SK-N-SH (cell line): ENCODE measurements around the gene DPF3. TPM values are rescaled to one million over a fixed set of nuclear protein-coding genes. Genes with fewer than 3 reads are reported as not detected.

Experiments
- CTCF ChIA-PET: fragments of 300-600, 350-600 bp; formaldehyde crosslinking; extraction: SDS; loops from one replicate; lab custom pipeline; 2021; lab: Yijun Ruan, JAX
- POLR2A ChIA-PET: fragments of 350-600 bp; sonication (Branson Sonifier 250); formaldehyde crosslinking; extraction: SDS; loops from one replicate; lab custom pipeline; 2020; ENCODE audit warnings: antibody characterized with exemption, inconsistent platforms; lab: Yijun Ruan, JAX
- DNase-seq: peaks from one replicate; pipeline ENCODE4 v3.0.0; 2012
- H2AFZ ChIP-seq: fragments of 200-600 bp; sonication (generic); 2 replicates; pipeline ENCODE4 v1.8.1; 2016; ENCODE audit warnings: antibody characterized with exemption, mild to moderate bottlenecking, low read depth
- H3F3A ChIP-seq: fragments of 200-600 bp; sonication (generic); replicated peaks from 2 replicates; pipeline ENCODE3; 2016; ENCODE audit warnings: antibody characterized with exemption, mild to moderate bottlenecking; ENCODE audit not compliant: insufficient read depth
- H3K27ac ChIP-seq, 2 experiments: fragments of 200-500 bp in 1 of 2; fragments of 200-600 bp in 1 of 2; sonication (Bioruptor generic) in 1 of 2; sonication (generic), shearing (Covaris generic) in 1 of 2; 2 replicates each; pipeline versions ENCODE4 v1.5.1 to v1.6.1; 2014 to 2016; ENCODE audit warnings: low read depth in 2 of 2, inconsistent platforms in 1 of 2, low read length in 1 of 2, mild to moderate bottlenecking in 1 of 2, mixed read lengths in 1 of 2
- H3K27me3 ChIP-seq: fragments of 200-600 bp; sonication (generic), shearing (Covaris generic); 2 replicates; pipeline ENCODE4 v1.6.1; 2016; ENCODE audit warnings: mixed run types; ENCODE audit not compliant: insufficient read depth
- H3K36me3 ChIP-seq, 2 experiments: fragments of 200-500 bp in 1 of 2; fragments of 200-600 bp in 1 of 2; sonication (Bioruptor generic) in 1 of 2; sonication (generic) in 1 of 2; replicated peaks in 1 of 2; 2 replicates each; pipeline versions ENCODE3 to v1.5.1; 2014 to 2016; ENCODE audit warnings: low read length in 1 of 2, mild to moderate bottlenecking in 1 of 2; ENCODE audit not compliant: insufficient read depth in 2 of 2, control insufficient read depth in 1 of 2
- H3K4me1 ChIP-seq, 2 experiments: fragments of 200-500 bp in 1 of 2; fragments of 200-600 bp in 1 of 2; sonication (Bioruptor generic) in 1 of 2; sonication (generic), shearing (Covaris generic) in 1 of 2; 2 replicates each; pipeline versions ENCODE4 v1.5.1 to v1.6.1; 2014 to 2016; ENCODE audit warnings: low read depth in 1 of 2, low read length in 1 of 2, mixed run types in 1 of 2; ENCODE audit not compliant: insufficient read depth in 2 of 2, control insufficient read depth in 1 of 2
- H3K4me2 ChIP-seq: fragments of 200-600 bp; sonication (generic), shearing (Covaris generic); 2 replicates; pipeline ENCODE4 v1.6.1; 2017; ENCODE audit warnings: mixed run types
- H3K4me3 ChIP-seq, 2 experiments: fragments of 200-500 bp in 1 of 2; fragments of 200-600 bp in 1 of 2; sonication (Bioruptor generic) in 1 of 2; sonication (generic), shearing (Covaris generic) in 1 of 2; 2 replicates each; pipeline versions ENCODE4 v1.5.1 to v1.8.1; 2014 to 2016; ENCODE audit warnings: low read depth in 2 of 2, inconsistent platforms in 1 of 2, low read length in 1 of 2, mild to moderate bottlenecking in 1 of 2, mixed read lengths in 1 of 2, moderate library complexity in 1 of 2
- H3K79me2 ChIP-seq: fragments of 200-600 bp; sonication (generic); 2 replicates; pipeline ENCODE4 v1.8.1; 2017; ENCODE audit warnings: mild to moderate bottlenecking; ENCODE audit not compliant: insufficient read depth
- H3K9ac ChIP-seq: fragments of 200-600 bp; sonication (generic); 2 replicates; pipeline ENCODE4 v1.6.1; 2017; ENCODE audit warnings: mixed run types
- H3K9me2 ChIP-seq: fragments of 200-600 bp; sonication (generic); 2 replicates; pipeline ENCODE4 v1.6.1; 2017; ENCODE audit warnings: mixed run types
- H3K9me3 ChIP-seq: fragments of 200-600 bp; sonication (generic); 2 replicates; pipeline ENCODE4 v1.6.1; 2017; ENCODE audit warnings: mixed run types, mild to moderate bottlenecking, moderate library complexity
- H4K20me1 ChIP-seq: fragments of 200-600 bp; sonication (generic); 2 replicates; pipeline ENCODE4 v1.6.1; 2017; ENCODE audit warnings: mild to moderate bottlenecking, mixed run types; ENCODE audit not compliant: insufficient read depth
- GABPA ChIP-seq: IDR thresholded peaks from 2 replicates; pipeline ENCODE4 v1.4.0; 2012; ENCODE audit warnings: low read depth, mild to moderate bottlenecking
- GATA2 ChIP-seq: sonication (generic); formaldehyde crosslinking; IDR thresholded peaks from 2 replicates; pipeline ENCODE4 v1.5.0; 2020; ENCODE audit warnings: mild to moderate bottlenecking, missing genetic modification reagents
- MEF2A ChIP-seq: IDR thresholded peaks from 2 replicates; pipeline ENCODE4 v1.4.0; 2012; ENCODE audit warnings: low read depth, borderline replicate concordance
- NFIC ChIP-seq: IDR thresholded peaks from 2 replicates; pipeline ENCODE4 v1.4.0; 2012; ENCODE audit warnings: borderline replicate concordance
- RXRA ChIP-seq: IDR thresholded peaks from 2 replicates; pipeline ENCODE4 v1.4.0; 2012; ENCODE audit warnings: low read depth, mild to moderate bottlenecking, borderline replicate concordance
- SIN3A ChIP-seq: IDR thresholded peaks from 2 replicates; pipeline ENCODE4 v1.6.1; 2012; ENCODE audit warnings: low read depth, mild to moderate bottlenecking, low read length, moderate library complexity, borderline replicate concordance
- TEAD4 ChIP-seq: IDR thresholded peaks from 2 replicates; pipeline ENCODE4 v1.4.0; 2012; ENCODE audit warnings: mild to moderate bottlenecking, borderline replicate concordance; ENCODE audit not compliant: insufficient read depth
- USF1 ChIP-seq: IDR thresholded peaks from 2 replicates; pipeline ENCODE4 v1.4.0; 2012; ENCODE audit warnings: low read depth, borderline replicate concordance
- WGBS: methylation state at CpG from one replicate; pipeline ENCODE4 v1.1.6; 2017; ENCODE audit warnings: low lambda C conversion rate; 5-methylcytosine and 5-hydroxymethylcytosine counted together
- polyA plus RNA-seq, 3 experiments: library from polyadenylated mRNA; depleted of rRNA; stranded (reverse); fragments of >200 nt; gene quantifications; 2 replicates each; pipeline ENCODE4 v1.2.3, GENCODE V29; 2012
- TF ChIP-seq, protein P1 (sequence below): IDR thresholded peaks from 2 replicates; pipeline ENCODE4 v1.4.0; 2012; ENCODE audit warnings: low read depth
- TF ChIP-seq, protein P2 (sequence below): IDR thresholded peaks from 2 replicates; pipeline ENCODE4 v1.6.1; 2012; ENCODE audit warnings: mild to moderate bottlenecking, low read depth, low read length, moderate library complexity

Gene DPF3
- polyA plus RNA-seq, 1 of the 3 experiments (the other 2 are of a cell fraction) = 2.8 TPM

DNA sequence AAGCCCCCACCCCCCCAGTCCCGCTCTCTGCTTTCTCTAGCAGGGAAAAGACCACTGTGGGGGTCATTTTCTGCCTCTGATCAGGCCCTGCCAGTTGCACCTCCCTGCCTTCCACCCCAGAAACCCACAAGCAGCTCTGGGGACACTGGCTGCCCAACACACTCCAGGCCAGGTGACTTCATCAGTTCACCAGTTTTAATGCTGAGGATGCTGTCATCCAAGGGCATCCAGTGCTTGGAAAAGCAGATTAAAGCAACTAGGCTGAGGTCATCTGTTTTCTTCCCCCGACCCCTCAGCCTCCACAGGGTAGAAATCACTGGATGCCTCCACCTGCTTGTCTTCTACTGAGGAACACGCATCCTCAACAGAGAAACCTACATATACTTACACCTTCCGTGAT lies 282.4 kb downstream of the DPF3 start:
- Histone ChIP-seq H3K4me3 (no peak overlapping the region; a peak in 1 of 4 replicates), H3K79me2 (no peaks in the 10 kb centered on the region), H3K9me3 (no peaks in the 10 kb centered on the region), H3K4me1 (peaks cover 16 to 26% of the 10 kb centered on the region in 2 experiments; a peak in 3 of 4 replicates), H3K27me3 (no peaks in the 10 kb centered on the region), H3F3A (no peaks in the 10 kb centered on the region), H3K9me2 (no peaks in the 10 kb centered on the region), H3K9ac (no peak overlapping the region), H2AFZ (no peak overlapping the region), H3K36me3 (no peaks in the 10 kb centered on the region), H3K4me2 (no peak overlapping the region), H4K20me1 (no peaks in the 10 kb centered on the region), H3K27ac (no peak overlapping the region)
- no peak for DNase-seq
- 86% methylated on average over 4 of the region's 4 CpGs for WGBS
- TF ChIP-seq GABPA (no peak), GATA2 (CRISPR knock-in tag) (no peak), RXRA (no peak), SIN3A (no peak)
- TF ChIP-seq, protein P1, sequence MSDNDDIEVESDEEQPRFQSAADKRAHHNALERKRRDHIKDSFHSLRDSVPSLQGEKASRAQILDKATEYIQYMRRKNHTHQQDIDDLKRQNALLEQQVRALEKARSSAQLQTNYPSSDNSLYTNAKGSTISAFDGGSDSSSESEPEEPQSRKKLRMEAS = no peak
- ChIA-PET POLR2A (no interaction called here), CTCF (interaction anchor here (1.6 kb wide), 1 partner anchor 293 kb away, joined by 3 read pairs; no protein-coding TSS in a partner anchor)

DNA sequence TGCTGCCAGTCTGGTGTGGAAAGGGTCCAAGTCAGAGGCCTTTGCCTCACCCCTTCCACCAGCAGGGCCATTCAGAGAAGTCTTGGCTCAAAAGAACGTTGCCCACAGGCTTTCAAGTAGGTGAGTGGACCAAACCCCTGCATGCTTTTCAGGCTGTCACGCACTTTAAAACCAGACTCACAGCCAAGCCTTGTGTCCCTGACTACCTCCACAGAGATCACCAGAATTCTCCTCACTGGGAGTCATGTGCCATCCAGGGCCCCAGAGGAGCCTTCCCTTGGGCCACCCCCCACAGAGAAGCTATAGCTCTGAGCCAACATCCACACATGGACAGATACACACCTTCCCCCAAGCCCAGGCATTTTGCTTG lies 283.1 kb downstream of the DPF3 start:
- Histone ChIP-seq H3K4me1 (peaks cover 16 to 24% of the 10 kb centered on the region in 2 experiments; a peak in 3 of 4 replicates), H2AFZ (no peak overlapping the region), H3F3A (no peaks in the 10 kb centered on the region), H3K27me3 (no peaks in the 10 kb centered on the region), H4K20me1 (no peaks in the 10 kb centered on the region), H3K27ac (no peak overlapping the region), H3K4me3 (no peak overlapping the region), H3K9ac (no peak overlapping the region), H3K4me2 (no peak overlapping the region), H3K36me3 (no peaks in the 10 kb centered on the region), H3K9me3 (no peaks in the 10 kb centered on the region), H3K79me2 (no peaks in the 10 kb centered on the region), H3K9me2 (no peaks in the 10 kb centered on the region)
- CTCF ChIA-PET = interaction anchor here (1.6 kb wide), 1 partner anchor 294 kb away, joined by 3 read pairs; no protein-coding TSS in a partner anchor
- no peak for TF ChIP-seq USF1
- no peak for TF ChIP-seq MEF2A
- TF ChIP-seq GATA2 (CRISPR knock-in tag) = no peak
- TF ChIP-seq TEAD4 = no peak
- no peak for TF ChIP-seq NFIC
- TF ChIP-seq, protein P2, sequence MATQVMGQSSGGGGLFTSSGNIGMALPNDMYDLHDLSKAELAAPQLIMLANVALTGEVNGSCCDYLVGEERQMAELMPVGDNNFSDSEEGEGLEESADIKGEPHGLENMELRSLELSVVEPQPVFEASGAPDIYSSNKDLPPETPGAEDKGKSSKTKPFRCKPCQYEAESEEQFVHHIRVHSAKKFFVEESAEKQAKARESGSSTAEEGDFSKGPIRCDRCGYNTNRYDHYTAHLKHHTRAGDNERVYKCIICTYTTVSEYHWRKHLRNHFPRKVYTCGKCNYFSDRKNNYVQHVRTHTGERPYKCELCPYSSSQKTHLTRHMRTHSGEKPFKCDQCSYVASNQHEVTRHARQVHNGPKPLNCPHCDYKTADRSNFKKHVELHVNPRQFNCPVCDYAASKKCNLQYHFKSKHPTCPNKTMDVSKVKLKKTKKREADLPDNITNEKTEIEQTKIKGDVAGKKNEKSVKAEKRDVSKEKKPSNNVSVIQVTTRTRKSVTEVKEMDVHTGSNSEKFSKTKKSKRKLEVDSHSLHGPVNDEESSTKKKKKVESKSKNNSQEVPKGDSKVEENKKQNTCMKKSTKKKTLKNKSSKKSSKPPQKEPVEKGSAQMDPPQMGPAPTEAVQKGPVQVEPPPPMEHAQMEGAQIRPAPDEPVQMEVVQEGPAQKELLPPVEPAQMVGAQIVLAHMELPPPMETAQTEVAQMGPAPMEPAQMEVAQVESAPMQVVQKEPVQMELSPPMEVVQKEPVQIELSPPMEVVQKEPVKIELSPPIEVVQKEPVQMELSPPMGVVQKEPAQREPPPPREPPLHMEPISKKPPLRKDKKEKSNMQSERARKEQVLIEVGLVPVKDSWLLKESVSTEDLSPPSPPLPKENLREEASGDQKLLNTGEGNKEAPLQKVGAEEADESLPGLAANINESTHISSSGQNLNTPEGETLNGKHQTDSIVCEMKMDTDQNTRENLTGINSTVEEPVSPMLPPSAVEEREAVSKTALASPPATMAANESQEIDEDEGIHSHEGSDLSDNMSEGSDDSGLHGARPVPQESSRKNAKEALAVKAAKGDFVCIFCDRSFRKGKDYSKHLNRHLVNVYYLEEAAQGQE = no peak
- no CpG with 5 or more reads among the region's 2 CpGs for WGBS
- POLR2A ChIA-PET = no interaction called here
- DNase-seq = no peak
